HepG2 (cell line): ENCODE data around the gene IL32. TPM values are rescaled to one million over a fixed set of nuclear protein-coding genes. Genes with fewer than 3 reads are reported as not detected.

Experiments
- CENPX ChIP-seq: sonication (generic); formaldehyde crosslinking; IDR thresholded peaks from 2 replicates; pipeline ENCODE4 v1.9.0; 2021; ENCODE audit warnings: mild to moderate bottlenecking, missing genetic modification reagents, moderate library complexity
- FOXP4 ChIP-seq: sonication (generic); formaldehyde crosslinking; IDR thresholded peaks from 2 replicates; pipeline ENCODE4 v1.4.0; 2020; ENCODE audit warnings: missing genetic modification reagents
- HMGXB3 ChIP-seq: sonication (generic); formaldehyde crosslinking; IDR thresholded peaks from 2 replicates; pipeline ENCODE4 v1.4.0; 2020; ENCODE audit warnings: missing genetic modification reagents, borderline replicate concordance
- HNRNPH1 ChIP-seq: fragments of 200-400 bp; formaldehyde crosslinking; optimal IDR thresholded peaks from 2 replicates; pipeline ENCODE3; 2017; ENCODE audit warnings: mild to moderate bottlenecking, low read depth, low read length
- IRF9 ChIP-seq: sonication (generic); formaldehyde crosslinking; IDR thresholded peaks from 2 replicates; pipeline ENCODE4 v1.8.0; 2022; ENCODE audit warnings: missing genetic modification reagents, mild to moderate bottlenecking, borderline replicate concordance
- KDM2A ChIP-seq: sonication (generic); formaldehyde crosslinking; IDR thresholded peaks from 2 replicates; pipeline ENCODE4 v1.4.0; 2020; ENCODE audit warnings: low read depth, missing genetic modification reagents, borderline replicate concordance
- MLXIP ChIP-seq: sonication (generic); formaldehyde crosslinking; IDR thresholded peaks from 2 replicates; pipeline ENCODE4 v1.9.0; 2021; ENCODE audit warnings: missing genetic modification reagents, borderline replicate concordance
- SRSF4 ChIP-seq: fragments of 200-400 bp; formaldehyde crosslinking; IDR thresholded peaks from one replicate; pipeline ENCODE4 v1.6.1; 2018; ENCODE audit warnings: mild to moderate bottlenecking, low read depth, low read length, moderate library complexity; ENCODE audit not compliant: poor library complexity, severe bottlenecking
- YEATS4 ChIP-seq: sonication (generic); formaldehyde crosslinking; IDR thresholded peaks from 2 replicates; pipeline ENCODE4 v1.4.0; 2020; ENCODE audit warnings: missing genetic modification reagents, borderline replicate concordance
- ZFP62 ChIP-seq: sonication (generic); formaldehyde crosslinking; IDR thresholded peaks from 2 replicates; pipeline ENCODE4 v1.4.0; 2020; ENCODE audit warnings: missing genetic modification reagents
- ZNF205 ChIP-seq: IDR thresholded peaks from 2 replicates; pipeline ENCODE4 v1.6.1; 2018; ENCODE audit warnings: missing biosample characterization, missing genetic modification reagents
- ZNF501 ChIP-seq: sonication (generic); formaldehyde crosslinking; IDR thresholded peaks from 2 replicates; pipeline ENCODE4 v1.5.1; 2020; ENCODE audit warnings: mild to moderate bottlenecking, moderate library complexity, missing genetic modification reagents
- ZNF569 ChIP-seq: sonication (generic); formaldehyde crosslinking; IDR thresholded peaks from 2 replicates; pipeline ENCODE4 v1.5.0; 2020; ENCODE audit warnings: mild to moderate bottlenecking, missing genetic modification reagents, moderate library complexity, borderline replicate concordance
- ZNF580 ChIP-seq: IDR thresholded peaks from 2 replicates; pipeline ENCODE4 v1.6.1; 2016; ENCODE audit warnings: low read depth, borderline replicate concordance
- ZNF616 ChIP-seq: sonication (generic); formaldehyde crosslinking; IDR thresholded peaks from 2 replicates; pipeline ENCODE4 v1.5.0; 2020; ENCODE audit warnings: low read depth, mild to moderate bottlenecking, missing genetic modification reagents
- ZNF776 ChIP-seq: sonication (generic); formaldehyde crosslinking; IDR thresholded peaks from 2 replicates; pipeline ENCODE4 v1.4.0; 2020; ENCODE audit warnings: mild to moderate bottlenecking, missing genetic modification reagents
- polyA plus RNA-seq, 8 experiments: library from polyadenylated mRNA; depleted of rRNA in 3 of 8; stranded (reverse) in 7 of 8; unstranded in 1 of 8; fragments of >200 nt; fragmentation: Illumina TruSeq in 4 of 8; extraction: Trizol in 4 of 8; gene quantifications; 2 replicates each; pipeline versions ENCODE4 v1.2.1 to v1.2.3, GENCODE V29; 2011 to 2016; ENCODE audit warnings: low read depth in 4 of 8, missing spikeins in 1 of 8, mixed read lengths in 1 of 8; ENCODE audit not compliant: insufficient read depth in 1 of 8
- total RNA-seq, 5 experiments: library from RNA; depleted of rRNA; stranded (reverse); fragments of >200 nt; fragmentation: Illumina TruSeq; extraction: Trizol; gene quantifications; 2 replicates each; pipeline ENCODE4 v1.2.3, GENCODE V29; 2016; ENCODE audit warnings: low read depth in 1 of 5

The IL32 gene
- total and polyA plus RNA-seq, 2 of the 13 experiments (the other 11 are each of a cell fraction or from before 2014, with no cell fraction given): 115 to 165 TPM

- TF ChIP-seq ZNF569 (CRISPR knock-in tag) (no peak), KDM2A (peak; percentile 95), ZFP62 (CRISPR knock-in tag) (no peak), HNRNPH1 (no peak), MLXIP (CRISPR knock-in tag) (no peak), YEATS4 (CRISPR knock-in tag) (peak; percentile 92), CENPX (CRISPR knock-in tag) (no peak), SRSF4 (no peak), IRF9 (CRISPR knock-in tag) (peak; percentile 51; the same call in 1 of the 2 replicates), ZNF776 (CRISPR knock-in tag) (no peak), ZNF501 (CRISPR knock-in tag) (peak; percentile 72; the same call in 1 of the 2 replicates), ZNF580 (CRISPR knock-in tag) (peak; percentile 95), ZNF205 (CRISPR knock-in tag) (no peak; the same call in 1 of the 2 replicates), HMGXB3 (peak; percentile 94; the same call in 1 of the 2 replicates), ZNF616 (CRISPR knock-in tag) (no peak), FOXP4 (CRISPR knock-in tag) (peak; percentile 32; the same call in 1 of the 2 replicates)
Measured at GRCh38 chr16:3112058-3112880, 46.8 kb downstream of the IL32 start, which contains the start of gene ZNF205 (continued).
